HG03060 (cell line): ENCODE measurements around the gene EHMT1.
A peak's percentile ranks its signal among the peaks of the same experiment; 100 is the strongest.
"Not testable (repeated sequence)": the region's sequence is repeated elsewhere in the genome, so short reads cannot be mapped to it uniquely, and the experiment has no call there.

ENCODE experiments used
- ATAC-seq: cut with Tn5 transposase; IDR thresholded peaks from one replicate; pipeline ENCODE4 v1.9.1; 2021; ENCODE audit warnings: low read depth, moderate number of reproducible peaks; ENCODE audit not compliant: unreplicated experiment

The EHMT1 gene

DNA sequence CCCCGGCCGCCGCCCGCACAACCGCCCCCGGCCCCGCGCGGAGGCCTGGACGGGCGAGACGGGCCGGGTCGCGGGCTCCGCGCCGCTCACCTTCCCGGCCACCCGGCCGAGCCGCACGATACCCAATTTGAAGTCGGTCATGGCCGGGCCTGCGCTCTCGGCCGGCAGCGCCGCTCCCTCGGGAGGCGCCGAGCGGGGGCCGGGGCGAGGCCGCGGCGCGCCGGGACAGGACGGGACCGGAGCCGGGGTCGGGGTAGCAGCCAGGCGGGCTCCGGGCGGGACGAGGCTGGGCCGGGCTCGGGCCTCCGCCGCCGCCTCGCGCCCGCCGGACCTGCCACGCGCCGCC lies 28.7 kb upstream of the EHMT1 start:
- no peak for ATAC-seq

DNA sequence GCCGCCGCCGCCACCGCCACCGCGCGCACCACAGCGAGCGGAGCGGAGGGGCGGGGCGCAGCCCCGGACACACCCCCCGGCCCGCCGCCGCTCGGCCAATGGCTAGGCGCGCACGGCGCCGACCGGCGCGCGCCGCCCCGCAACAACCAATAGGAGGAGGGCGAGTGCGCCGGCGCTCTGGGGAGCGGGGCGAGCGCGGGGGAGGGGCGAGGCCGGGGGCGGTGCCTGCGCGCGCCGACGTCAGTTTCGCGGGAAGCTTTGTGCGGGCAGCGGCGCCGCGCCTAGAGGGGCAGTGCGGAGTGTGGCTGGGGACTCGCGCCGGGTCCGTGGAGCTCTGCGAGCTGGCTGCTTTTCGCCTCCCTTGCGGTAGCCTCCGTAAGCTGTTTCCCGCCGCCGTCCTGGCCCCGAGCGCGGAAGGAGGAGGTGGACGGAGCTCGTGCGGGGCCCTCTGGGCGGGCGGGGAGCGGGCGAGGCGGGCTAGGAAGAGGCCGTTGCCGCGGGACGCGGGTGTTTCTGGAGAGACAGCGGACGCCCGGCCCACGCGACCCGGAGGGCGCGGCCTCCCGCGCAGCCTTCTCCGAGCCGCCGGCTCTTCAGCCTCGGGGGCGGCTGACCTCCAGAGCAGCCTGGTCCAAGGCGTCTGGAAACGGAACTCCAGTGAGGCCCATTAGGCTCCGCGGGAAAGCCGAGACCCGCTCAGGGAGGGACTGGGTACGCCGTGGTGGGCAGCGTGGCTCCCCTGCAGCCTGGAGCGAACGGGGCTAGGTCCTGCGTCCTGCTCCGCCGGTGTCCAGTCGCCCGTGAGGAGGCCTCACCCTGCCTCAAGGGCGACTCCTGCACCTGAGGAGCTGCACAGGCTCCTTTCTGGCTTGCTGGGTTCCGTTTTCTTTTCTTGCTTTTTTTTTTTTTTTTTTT lies 28.1 kb upstream of the EHMT1 start, which contains the start of gene ZMYND19:
Gene ZMYND19, minus strand, starts transcription at position 44 of the 915 bp plus-strand sequence. CDS start 249 bp downstream, outside the sequence.
- peak; percentile 40 for ATAC-seq

DNA sequence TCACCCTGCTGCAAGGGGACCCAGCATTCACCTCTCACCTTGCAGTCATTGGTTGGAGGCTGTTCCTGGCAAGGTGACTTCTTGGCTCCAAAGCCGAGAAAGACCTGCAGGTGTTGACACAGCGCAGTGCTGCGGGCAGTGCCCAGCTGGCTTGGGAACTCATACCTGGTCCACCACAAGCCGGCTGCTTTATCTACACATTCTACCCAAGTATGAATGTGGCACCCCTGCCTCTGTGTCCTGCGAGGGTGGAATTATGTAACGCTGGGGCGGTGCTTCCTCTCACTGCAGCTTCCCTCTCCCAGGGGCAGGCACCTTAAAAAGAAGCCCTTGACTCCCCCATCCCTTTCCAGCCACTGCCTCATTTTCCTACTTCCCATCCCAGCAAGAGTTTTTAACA lies 26.0 kb upstream of the EHMT1 start:
- ATAC-seq = no peak

DNA sequence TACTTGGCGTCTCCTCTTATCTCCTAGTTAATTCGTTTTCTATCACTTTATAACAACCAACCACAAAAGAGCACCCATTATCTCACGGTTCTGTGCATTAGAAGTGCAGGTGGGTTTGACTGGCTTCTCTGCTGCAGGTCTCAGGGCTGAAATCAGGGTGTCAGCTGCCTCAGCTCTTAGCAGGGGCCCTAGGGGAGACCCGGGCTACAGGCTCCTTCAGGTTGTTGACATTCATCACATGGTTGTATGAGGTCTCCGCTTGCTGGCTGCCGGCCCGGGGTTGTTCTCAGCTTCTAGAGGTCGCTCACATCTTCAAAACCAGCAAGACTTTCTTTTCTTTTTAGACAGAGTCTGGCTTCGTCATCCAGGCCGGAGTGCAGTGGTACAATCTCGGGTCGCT lies 25.6 kb upstream of the EHMT1 start:
- no peak for ATAC-seq

DNA sequence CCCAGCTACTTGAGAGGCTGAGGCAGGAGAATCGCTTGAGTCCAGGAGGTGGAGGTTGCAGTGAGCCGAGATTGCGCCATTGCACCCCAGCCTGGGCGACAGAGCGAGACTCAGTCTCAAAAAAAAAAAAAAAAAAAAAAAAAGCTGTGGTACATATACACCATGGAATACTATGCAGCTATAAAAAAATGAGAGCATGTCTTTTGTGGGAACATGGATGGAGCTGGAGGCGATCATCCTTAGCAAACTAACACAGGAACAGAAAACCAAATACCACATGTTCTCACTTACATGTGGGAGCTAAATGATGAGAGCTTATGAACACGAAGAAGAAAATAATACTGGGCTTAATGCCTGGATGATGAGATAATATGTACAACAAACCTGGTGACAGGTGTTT lies 22.2 kb upstream of the EHMT1 start:
- ATAC-seq = not testable (repeated sequence)

DNA sequence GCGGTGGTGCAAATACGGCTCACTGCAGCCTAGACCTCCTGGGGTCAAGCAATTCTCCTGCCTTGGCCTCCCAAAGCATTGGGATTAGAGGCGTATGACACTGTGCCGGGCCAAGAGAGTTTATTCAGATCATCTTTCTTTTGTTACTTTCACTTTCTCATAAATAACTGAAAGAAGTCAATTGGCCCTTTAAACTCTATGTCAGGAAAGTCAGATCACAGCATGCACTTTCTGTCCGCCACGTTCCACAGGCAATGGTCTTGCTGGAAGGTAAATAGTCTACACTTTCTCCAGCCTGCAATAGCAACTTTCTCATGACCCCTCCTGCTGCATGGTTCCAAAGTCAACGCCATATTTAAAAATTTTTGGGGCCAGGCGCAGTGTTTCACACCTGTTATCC lies 19.9 kb upstream of the EHMT1 start:
- ATAC-seq = no peak

DNA sequence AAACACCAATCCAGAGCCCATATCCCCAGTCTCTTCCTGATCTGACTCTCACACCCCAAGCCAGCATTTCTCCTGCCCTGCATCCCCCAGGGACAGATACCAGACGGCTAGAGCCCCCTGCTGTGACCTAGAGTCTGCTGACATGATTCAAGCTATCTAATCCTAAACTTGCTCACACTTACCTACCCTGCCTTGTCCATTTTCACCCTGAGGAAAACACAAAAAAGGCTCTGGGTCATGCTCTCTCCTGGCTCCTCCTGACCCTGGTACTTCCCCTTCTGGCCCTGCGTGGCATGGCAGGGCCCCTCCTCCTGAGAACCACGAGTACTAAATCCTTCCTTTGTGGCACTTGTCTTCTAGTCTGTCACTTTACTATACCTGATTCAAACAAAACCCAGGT lies 16.1 kb upstream of the EHMT1 start:
- no peak for ATAC-seq

DNA sequence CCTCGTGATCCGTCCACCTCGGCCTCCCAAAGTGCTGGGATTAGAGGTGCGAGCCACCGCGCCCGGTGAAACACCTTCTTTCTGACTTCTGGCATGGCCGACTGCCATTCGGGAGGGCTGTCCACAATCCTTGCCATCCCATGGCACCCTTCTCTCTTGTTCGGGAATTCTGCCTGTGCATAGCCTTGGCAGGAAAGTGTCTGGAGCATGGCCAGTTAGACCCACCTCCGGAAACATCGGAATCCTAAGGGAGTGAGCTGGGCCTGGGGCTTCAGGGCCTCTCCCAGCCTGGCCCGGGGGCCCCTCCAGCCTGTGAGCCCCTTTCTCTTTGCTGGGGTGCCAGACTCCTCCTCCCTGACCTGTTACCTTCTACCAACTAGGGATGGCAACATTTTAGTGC lies 14.9 kb upstream of the EHMT1 start:
- no peak for ATAC-seq

DNA sequence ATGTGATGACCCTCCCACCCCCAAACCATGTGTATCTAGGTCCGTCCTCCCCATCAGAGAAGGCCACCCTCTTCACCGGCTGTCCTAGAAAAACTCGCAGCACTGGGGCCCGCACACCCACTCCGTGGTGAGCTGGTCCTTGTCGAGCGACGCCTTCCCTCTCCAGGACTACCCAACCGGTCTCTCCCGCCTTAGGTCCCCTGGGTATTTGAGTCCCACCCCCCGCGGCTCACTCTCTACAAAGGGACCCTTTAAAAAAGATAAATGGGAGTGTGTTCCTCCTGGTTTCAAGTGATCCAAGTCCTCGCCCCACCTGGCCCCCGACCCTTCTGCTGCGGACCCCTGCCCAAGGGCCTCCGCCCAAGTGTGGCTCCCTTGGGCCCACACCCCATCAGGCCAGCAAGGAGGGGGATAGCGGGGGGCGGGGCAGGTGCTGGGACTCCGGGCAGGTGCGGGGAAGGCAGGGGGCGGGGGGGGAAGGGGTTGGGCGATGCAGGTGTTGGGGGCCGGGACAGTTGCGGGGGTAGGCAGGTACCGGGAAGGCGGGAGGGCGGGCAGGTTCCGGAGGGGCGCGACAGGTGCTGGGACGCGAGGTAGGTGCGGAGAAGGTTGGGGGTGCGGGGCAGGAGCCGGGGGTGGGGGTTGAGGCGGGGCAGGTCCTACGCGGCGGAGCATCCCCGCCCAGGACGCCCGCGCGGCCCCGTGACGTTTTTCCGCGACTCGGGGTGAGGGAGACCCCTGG lies 14.3 kb upstream of the EHMT1 start:
- ATAC-seq = no peak

DNA sequence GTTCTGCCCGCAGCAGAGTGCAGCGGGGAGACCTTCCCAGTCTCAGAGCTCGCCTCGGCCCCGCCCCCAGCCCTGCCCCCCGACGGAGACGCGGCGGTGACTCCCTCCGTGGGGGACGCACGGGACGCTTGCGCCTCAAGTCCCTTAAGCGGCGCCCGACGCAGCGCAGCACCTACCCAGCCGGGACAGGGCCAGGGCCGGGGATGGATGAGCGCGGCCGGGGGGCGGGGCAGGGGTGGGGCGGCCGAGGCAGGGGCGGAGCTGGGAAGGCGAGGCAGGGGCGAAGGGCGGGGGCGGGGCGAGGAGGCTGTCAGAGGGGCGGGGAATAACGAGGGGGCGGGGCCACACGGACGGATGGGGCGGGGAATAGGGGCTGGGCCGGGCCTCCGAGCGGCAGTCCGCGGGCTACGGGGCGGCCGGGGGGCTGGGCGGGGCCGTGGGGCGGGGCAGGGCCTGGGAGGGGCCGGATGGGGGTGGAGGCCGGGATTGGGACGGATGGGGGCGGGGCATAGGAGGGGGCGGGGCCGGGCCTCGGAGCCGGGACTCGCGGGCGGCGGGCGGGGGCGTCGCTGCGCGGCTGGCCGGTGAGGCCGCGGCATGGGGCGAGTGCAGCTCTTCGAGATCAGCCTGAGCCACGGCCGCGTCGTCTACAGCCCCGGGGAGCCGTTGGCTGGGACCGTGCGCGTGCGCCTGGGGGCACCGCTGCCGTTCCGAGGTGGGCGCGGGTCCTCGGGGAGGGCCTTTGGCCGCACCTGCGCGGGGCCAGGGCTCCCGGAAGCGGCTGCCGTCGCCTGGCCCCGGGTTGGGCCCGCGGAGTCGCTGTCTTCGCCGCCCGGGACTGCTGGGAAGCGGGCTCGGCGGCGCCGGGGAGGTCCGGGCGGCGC lies 13.4 kb upstream of the EHMT1 start, which contains the start of gene ARRDC1:
Gene ARRDC1, plus strand, starts transcription at position 566 of the 884 bp plus-strand sequence. Its CDS starts 32 bp downstream, at position 598.
- ATAC-seq = peak; percentile 56

DNA sequence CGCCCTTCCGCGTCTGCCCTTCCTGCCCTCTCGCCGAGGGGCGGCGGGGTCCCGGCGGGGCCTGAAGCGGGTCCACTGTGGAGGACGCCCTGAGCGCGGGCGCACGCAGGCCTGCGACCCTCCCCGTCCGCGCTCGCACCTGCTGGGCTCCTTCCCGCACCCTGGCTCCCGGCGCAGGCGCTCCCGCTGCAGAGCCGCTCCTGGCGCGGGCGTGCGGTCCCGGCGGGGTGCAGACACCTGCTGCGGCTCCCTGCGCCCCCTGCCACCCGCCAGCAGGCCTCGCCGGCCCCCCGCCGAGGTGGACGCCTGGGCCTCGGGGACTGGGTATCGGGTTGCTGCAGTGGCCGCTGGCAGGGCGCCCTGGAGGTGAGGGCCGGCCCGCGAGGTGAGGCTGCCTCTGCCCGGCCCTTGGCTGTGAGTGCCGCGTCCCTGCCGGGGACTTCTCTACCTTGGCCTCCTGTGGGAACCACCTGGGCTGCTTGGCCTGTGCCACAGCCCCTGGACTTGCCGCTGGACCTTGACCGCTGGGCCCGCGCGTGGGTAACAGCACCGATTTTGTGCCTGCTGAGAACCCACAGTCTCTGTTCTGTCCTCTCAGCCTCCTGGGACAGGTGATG lies 12.7 kb upstream of the EHMT1 start:
- no peak for ATAC-seq

DNA sequence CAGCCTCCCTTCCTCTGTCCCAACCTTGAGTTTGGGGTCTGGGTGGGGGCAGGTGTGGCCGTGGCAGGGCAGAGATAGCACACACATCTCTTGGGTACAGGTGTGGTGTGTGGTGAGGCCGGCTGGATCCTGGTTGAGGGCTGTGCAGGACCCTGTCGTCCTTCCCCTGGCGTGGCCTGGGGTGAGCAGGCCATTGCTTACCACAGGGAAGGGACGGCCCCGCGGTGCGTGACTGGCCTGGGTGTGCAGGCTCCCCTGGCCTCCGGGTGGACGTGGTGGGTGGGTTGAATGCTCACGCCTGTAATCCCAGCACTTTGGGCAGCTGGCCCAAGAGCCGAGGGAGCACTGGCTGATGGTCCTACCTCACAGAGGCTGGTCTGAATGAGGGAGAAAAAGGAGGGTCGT lies 12.1 kb upstream of the EHMT1 start:
- no peak for ATAC-seq

DNA sequence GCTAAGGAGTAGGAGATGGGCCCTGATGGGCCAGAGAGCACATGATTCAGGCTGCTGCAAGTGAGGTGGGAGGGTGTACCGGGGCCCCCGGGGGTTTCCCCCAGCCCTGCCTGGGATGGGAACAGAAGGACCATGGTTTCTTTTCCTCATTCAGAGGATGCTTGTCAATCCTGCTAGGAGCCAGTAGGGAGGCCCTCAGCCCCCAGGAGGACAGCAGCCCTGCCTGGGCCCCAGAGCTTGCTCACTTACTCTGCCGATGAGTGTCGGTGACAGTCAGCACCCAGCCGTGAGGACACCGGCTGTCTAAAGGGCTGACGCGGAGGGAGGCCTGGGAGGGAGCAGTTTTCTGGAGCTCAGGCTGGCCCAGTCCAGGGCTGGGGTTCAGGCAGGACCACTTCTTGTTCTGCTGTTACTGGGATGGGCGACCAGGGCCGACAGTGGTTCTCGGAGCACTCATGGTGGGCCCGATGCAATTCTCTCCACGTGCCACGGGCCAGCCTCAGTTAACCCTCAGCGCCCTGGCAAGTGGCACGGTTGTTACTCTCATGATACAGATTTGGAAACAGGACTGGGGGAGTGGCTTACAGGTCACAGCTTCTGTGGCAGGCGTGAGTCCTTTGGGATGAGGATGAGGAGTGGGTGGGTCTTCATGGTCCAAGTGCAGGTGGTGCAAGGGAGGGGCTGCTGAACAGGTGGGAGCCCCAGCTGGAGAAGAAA lies 11.5 kb upstream of the EHMT1 start:
- no peak for ATAC-seq

DNA sequence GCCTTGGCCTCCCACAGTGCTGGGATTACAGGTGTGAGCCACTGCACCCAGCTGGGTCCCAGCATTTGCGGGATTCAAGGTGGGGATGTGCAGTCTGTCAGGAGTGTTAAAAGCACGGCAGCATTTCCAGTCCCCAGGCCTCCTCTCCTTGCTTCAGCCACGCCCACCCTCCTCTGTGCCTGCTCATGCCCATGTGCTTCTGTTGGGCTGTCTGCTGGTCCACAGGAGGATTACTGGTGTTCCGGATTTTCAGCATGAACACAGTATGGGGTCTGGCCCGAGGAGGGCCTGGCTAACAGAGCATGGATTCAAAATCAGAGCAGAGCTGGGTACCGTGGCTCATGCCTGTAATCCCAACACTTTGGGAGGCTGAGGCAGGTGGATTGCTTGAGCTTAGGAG lies 7.9 kb upstream of the EHMT1 start:
- ATAC-seq = no peak

DNA sequence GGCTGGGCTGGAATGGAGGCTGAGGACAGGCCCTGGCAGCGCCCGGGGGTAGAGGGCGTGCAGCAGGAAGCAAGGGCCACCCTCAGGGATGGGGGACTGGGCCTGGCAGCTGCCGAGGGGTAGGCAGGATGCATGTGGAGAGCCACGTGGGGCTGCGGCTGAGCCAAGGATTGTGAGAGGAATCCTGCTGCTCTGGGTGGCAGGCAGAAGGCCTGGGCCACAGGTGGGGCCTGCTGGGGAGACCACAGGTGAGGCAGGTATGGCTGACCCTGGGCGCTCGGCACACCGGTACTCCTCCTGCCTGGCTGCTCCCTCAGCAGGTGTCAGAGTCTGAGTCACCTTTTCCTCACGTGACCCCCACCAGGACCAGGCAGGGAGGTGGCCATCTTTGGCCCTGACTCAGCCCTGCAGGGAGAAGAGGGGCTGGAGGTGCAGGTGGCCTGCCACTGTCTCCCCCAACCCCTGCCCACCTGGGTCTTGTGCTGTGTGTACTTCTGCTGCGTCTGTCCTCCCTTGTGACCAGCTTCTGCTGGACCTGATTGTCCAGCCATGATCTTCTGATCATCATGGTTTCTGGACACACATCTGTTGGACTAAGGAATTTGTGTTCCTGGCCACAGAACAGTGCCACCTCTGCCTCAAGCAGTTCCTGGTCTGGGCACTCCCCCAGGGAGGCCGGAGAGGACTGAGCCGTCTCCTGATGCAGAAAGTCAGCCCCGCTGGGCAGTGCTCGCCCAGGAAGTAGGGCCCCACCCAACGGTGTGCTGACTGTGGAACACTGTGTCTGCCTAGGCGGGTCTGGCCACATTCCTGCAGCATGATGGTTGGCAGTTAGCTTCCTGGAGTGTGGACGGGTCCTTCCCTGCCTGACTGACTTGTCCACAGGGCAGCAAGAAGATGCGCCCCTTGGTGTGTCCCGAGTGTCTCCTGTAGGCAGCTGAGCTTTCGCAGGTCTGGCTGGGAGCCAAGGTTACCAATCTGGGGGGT lies 6.9 kb upstream of the EHMT1 start:
- ATAC-seq = no peak

DNA sequence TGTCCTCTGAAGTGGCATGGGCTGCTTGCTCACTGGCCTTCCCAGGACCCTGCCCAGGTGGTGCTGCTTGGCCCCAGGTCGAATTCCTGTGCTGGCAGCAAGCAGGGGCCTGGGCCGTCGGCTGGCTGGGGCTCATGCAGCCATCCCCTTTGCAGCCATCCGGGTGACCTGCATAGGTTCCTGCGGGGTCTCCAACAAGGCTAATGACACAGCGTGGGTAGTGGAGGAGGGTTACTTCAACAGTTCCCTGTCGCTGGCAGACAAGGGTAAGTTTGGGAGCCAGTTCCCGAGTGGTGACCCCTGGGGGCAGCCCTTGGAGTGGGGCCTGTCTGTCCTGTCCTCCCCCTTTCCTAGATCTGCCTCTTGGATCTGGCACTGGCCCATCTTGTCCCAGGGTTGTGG lies 6.1 kb upstream of the EHMT1 start:
- no peak for ATAC-seq

DNA sequence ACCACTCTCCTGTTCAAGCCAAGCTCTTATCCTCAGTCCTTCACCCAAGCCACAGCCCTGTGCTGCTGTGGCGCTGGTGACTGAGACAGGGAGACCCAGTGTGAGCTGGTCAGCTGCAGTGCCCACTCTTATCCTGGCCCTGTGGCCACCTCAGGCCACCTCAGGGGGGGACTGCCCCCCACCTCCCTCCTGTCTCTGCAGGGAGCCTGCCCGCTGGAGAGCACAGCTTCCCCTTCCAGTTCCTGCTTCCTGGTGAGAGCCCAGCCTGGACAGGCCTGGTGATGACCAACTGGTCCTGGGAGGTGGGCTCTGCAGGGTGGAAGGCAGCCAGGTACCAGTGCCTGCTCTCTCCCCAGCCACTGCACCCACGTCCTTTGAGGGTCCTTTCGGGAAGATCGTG lies 5.5 kb upstream of the EHMT1 start:
- no peak for ATAC-seq

DNA sequence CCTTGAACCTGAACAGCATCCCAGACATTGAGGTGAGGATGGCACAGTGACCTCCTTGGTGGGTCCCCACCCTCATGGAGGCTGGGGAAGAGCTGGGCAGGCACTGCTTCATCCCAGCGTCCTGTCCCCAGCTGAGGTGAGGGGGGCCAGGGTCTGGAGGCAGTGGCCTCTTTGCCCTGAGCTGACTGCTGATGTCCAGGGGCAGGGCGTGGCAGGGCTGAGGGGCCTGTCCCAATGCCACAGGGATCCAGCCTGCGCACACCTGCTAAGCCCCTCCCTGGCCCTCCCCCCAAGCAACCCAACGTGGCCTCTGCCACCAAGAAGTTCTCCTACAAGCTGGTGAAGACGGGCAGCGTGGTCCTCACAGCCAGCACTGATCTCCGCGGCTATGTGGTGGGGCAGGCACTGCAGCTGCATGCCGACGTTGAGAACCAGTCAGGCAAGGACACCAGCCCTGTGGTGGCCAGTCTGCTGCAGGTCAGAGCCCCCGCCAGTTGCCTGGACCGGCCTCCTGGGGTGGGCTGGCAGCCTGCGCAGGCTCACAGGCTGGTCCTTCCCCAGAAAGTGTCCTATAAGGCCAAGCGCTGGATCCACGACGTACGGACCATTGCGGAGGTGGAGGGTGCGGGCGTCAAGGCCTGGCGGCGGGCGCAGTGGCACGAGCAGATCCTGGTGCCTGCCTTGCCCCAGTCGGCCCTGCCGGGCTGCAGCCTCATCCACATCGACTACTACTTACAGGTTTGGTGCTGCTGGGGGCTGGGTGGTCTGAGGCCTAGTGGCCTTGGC lies 4.9 kb upstream of the EHMT1 start:
- ATAC-seq = no peak
